H1 (cell line): Measurements from ENCODE around the gene FYB2. TPM values are rescaled to one million over a fixed set of nuclear protein-coding genes. Genes with fewer than 3 reads are reported as not detected.

ENCODE experiments used
- CTCF ChIA-PET: fragments of 300-600 bp; sonication (Branson Sonifier 250); formaldehyde crosslinking; loops from one replicate; lab custom pipeline; 2021; ENCODE audit not compliant: partially characterized antibody; lab: Charles Lee
- POLR2A ChIA-PET: fragments of 300-600 bp; sonication (Branson Sonifier 250); formaldehyde crosslinking; loops from one replicate; lab custom pipeline; 2021; ENCODE audit warnings: inconsistent platforms; ENCODE audit not compliant: partially characterized antibody; lab: Charles Lee
- DNase-seq, 2 experiments: peaks; one replicate each; pipeline versions ENCODE4 v3.0.0 to v3.0.0-alpha.2; 2010 to 2022; ENCODE audit warnings: low spot score in 2 of 2, low read depth in 1 of 2, mixed read lengths in 1 of 2
- FAIRE-seq: peaks from 2 replicates; lab custom pipeline; 2011; peaks lifted over from hg19 to GRCh38; lab: Jason Lieb, UNC
- H2AFZ ChIP-seq: 2 replicates; pipeline ENCODE4 v1.8.1; 2012; ENCODE audit warnings: low read length, inconsistent platforms
- H2AK5ac ChIP-seq: 2 replicates; pipeline ENCODE4 v1.6.1; 2013; ENCODE audit warnings: low read depth, low read length
- H2BK120ac ChIP-seq: replicated peaks from 2 replicates; pipeline ENCODE3; 2013; ENCODE audit warnings: low read depth, low read length, inconsistent platforms
- H2BK12ac ChIP-seq: 2 replicates; pipeline ENCODE4 v1.6.1; 2013; ENCODE audit warnings: low read depth, low read length
- H2BK15ac ChIP-seq: 2 replicates; pipeline ENCODE4 v1.6.1; 2013; ENCODE audit warnings: low read length
- H2BK20ac ChIP-seq: 2 replicates; pipeline ENCODE4 v1.6.1; 2013; ENCODE audit warnings: low read length
- H2BK5ac ChIP-seq: 2 replicates; pipeline ENCODE4 v1.6.1; 2013; ENCODE audit warnings: low read depth, low read length
- H3K14ac ChIP-seq: 2 replicates; pipeline ENCODE4 v1.6.1; 2013; ENCODE audit warnings: inconsistent platforms; ENCODE audit not compliant: insufficient read length
- H3K18ac ChIP-seq: 2 replicates; pipeline ENCODE4 v1.6.1; 2013; ENCODE audit warnings: low read length; ENCODE audit errors: extremely low read depth
- H3K23ac ChIP-seq: 2 replicates; pipeline ENCODE4 v1.6.1; 2013; ENCODE audit warnings: inconsistent platforms; ENCODE audit not compliant: insufficient read length
- H3K23me2 ChIP-seq: 2 replicates; pipeline ENCODE4 v1.6.1; 2013; ENCODE audit warnings: low read depth, low read length
- H3K27ac ChIP-seq: 2 replicates; pipeline ENCODE4 v1.6.1; 2011; ENCODE audit warnings: low read depth, low read length, inconsistent platforms
- H3K27me3 ChIP-seq, 4 experiments: replicated peaks in 1 of 4; 1 replicate in 1 of 4; 2 replicates in 3 of 4; pipeline versions ENCODE4 v1.6.1 to v1.8.1; 2011 to 2013; ENCODE audit warnings: low read length in 3 of 4, mild to moderate bottlenecking in 3 of 4, inconsistent platforms in 2 of 4, mixed read lengths in 2 of 4, moderate library complexity in 1 of 4; ENCODE audit not compliant: control insufficient read depth in 3 of 4, insufficient read depth in 3 of 4; ENCODE audit errors: extremely low read depth in 1 of 4
- H3K36me3 ChIP-seq, 4 experiments: 2 replicates each; pipeline versions ENCODE4 v1.6.1 to v1.8.1; 2011 to 2013; ENCODE audit warnings: mild to moderate bottlenecking in 4 of 4, low read length in 3 of 4, moderate library complexity in 2 of 4, control low read depth in 1 of 4, inconsistent platforms in 1 of 4; ENCODE audit not compliant: insufficient read depth in 4 of 4, control insufficient read depth in 2 of 4
- H3K4ac ChIP-seq: replicated peaks from 2 replicates; pipeline ENCODE3; 2013; ENCODE audit warnings: low read length, low read depth, mixed read lengths, inconsistent platforms; ENCODE audit not compliant: insufficient read length
- H3K4me1 ChIP-seq, 4 experiments: replicated peaks in 1 of 4; 1 replicate in 1 of 4; 2 replicates in 3 of 4; pipeline versions ENCODE4 v1.6.1 to v1.8.1; 2011 to 2013; ENCODE audit warnings: low read length in 3 of 4, inconsistent platforms in 2 of 4, mixed read lengths in 1 of 4; ENCODE audit not compliant: insufficient read depth in 4 of 4, control insufficient read depth in 3 of 4
- H3K4me2 ChIP-seq, 2 experiments: 2 replicates each; pipeline versions ENCODE4 v1.6.1 to v1.8.1; 2011 to 2013; ENCODE audit warnings: low read depth in 2 of 2, low read length in 2 of 2, control low read depth in 1 of 2, inconsistent platforms in 1 of 2, mild to moderate bottlenecking in 1 of 2; ENCODE audit not compliant: insufficient read depth in 1 of 2
- H3K4me3 ChIP-seq, 4 experiments: fragments of 200-600, 300-600 bp in 1 of 4; sonication (generic), shearing (Covaris generic), sonication (Bioruptor Twin) in 1 of 4; 2 replicates each; pipeline versions ENCODE4 v1.5.1 to v1.8.1; 2011 to 2016; ENCODE audit warnings: low read length in 4 of 4, low read depth in 3 of 4, control low read depth in 2 of 4, inconsistent platforms in 2 of 4, mild to moderate bottlenecking in 2 of 4, mixed read lengths in 1 of 4, moderate library complexity in 1 of 4; ENCODE audit not compliant: insufficient read depth in 2 of 4; ENCODE audit errors: extremely low read depth in 1 of 4
- H3K56ac ChIP-seq: replicated peaks from 2 replicates; pipeline ENCODE3; 2013; ENCODE audit warnings: low read depth, mild to moderate bottlenecking, mixed read lengths, low read length, inconsistent platforms; ENCODE audit not compliant: insufficient read length
- H3K79me1 ChIP-seq: 2 replicates; pipeline ENCODE4 v1.6.1; 2013; ENCODE audit warnings: low read depth, low read length, control low read depth
- H3K79me2 ChIP-seq, 2 experiments: 2 replicates each; pipeline versions ENCODE4 v1.6.1 to v1.8.1; 2012 to 2013; ENCODE audit warnings: low read length in 2 of 2, mild to moderate bottlenecking in 2 of 2, inconsistent platforms in 1 of 2; ENCODE audit not compliant: insufficient read depth in 2 of 2, control insufficient read depth in 1 of 2
- H3K9ac ChIP-seq, 4 experiments: replicated peaks in 1 of 4; 1 replicate in 1 of 4; 2 replicates in 3 of 4; pipeline versions ENCODE4 v1.6.1 to v1.8.1; 2011 to 2013; ENCODE audit warnings: low read depth in 3 of 4, low read length in 3 of 4, control low read depth in 2 of 4, mild to moderate bottlenecking in 2 of 4, moderate library complexity in 2 of 4, inconsistent platforms in 1 of 4; ENCODE audit errors: extremely low read depth in 1 of 4
- H3K9me3 ChIP-seq, 2 experiments: 2 replicates each; pipeline versions ENCODE4 v1.6.1 to v1.8.1; 2012 to 2013; ENCODE audit warnings: mild to moderate bottlenecking in 2 of 2, moderate library complexity in 2 of 2, control low read depth in 1 of 2, inconsistent platforms in 1 of 2, low read depth in 1 of 2, low read length in 1 of 2, mixed read lengths in 1 of 2; ENCODE audit not compliant: insufficient read depth in 2 of 2
- H4K20me1 ChIP-seq, 2 experiments: replicated peaks in 1 of 2; 2 replicates each; pipeline versions ENCODE3 to v1.8.1; 2011 to 2013; ENCODE audit warnings: inconsistent platforms in 2 of 2, low read length in 2 of 2, mild to moderate bottlenecking in 1 of 2; ENCODE audit not compliant: insufficient read depth in 2 of 2, control insufficient read depth in 1 of 2
- H4K5ac ChIP-seq: 2 replicates; pipeline ENCODE4 v1.6.1; 2013; ENCODE audit warnings: low read length, low read depth, mixed read lengths, inconsistent platforms; ENCODE audit not compliant: insufficient read length
- H4K8ac ChIP-seq: 2 replicates; pipeline ENCODE4 v1.8.0; 2013; ENCODE audit warnings: mild to moderate bottlenecking, moderate library complexity, low read length, inconsistent platforms; ENCODE audit not compliant: insufficient read depth; ENCODE audit errors: extremely low read depth
- H4K91ac ChIP-seq: replicated peaks from 2 replicates; pipeline ENCODE3; 2013; ENCODE audit warnings: low read length, mixed read lengths, inconsistent platforms; ENCODE audit not compliant: insufficient read length
- MAFK ChIP-seq: IDR thresholded peaks from 2 replicates; pipeline ENCODE4 v1.6.1; 2012; ENCODE audit warnings: low read depth, mild to moderate bottlenecking, improper control_type of control experiment, low read length
- PHF8 ChIP-seq: fragments of 200-600 bp; sonication (generic); conservative IDR thresholded peaks from 2 replicates; pipeline ENCODE4 v1.7.1; 2012; ENCODE audit warnings: low read depth, mild to moderate bottlenecking, inconsistent platforms, low read length, moderate library complexity
- WGBS, 2 experiments: shearing (Covaris generic) in 1 of 2; methylation state at CpG; one replicate each; pipeline versions ENCODE4 v1.1.6 to v1.1.7; 2013 to 2015; ENCODE audit warnings: low lambda C conversion rate in 2 of 2, mixed read lengths in 2 of 2, inconsistent platforms in 1 of 2, low coverage in 1 of 2, missing lambda C conversion rate in 1 of 2; ENCODE audit not compliant: insufficient replicate concordance in 2 of 2, insufficient coverage in 1 of 2, insufficient read length in 1 of 2; ENCODE audit errors: extremely low coverage in 1 of 2, missing lambda C conversion rate in 1 of 2; 5-methylcytosine and 5-hydroxymethylcytosine counted together
- polyA plus RNA-seq, 7 experiments: library from polyadenylated mRNA; depleted of rRNA in 3 of 7; stranded (reverse) in 5 of 7; unstranded in 2 of 7; fragments of >200 nt in 5 of 7; fragments of 200-250 nt in 2 of 7; gene quantifications; 1 replicate in 5 of 7; 2 replicates in 1 of 7; 4 replicates in 1 of 7; pipeline versions ENCODE4 v1.2.1 to v1.2.3, GENCODE V29; 2011 to 2013; ENCODE audit warnings: missing spikeins in 2 of 7, mixed read lengths in 2 of 7
- total RNA-seq: library from RNA; stranded (reverse); fragmentation: NEBNext Ultra II Directional; extraction: Animal tissue kit (Norgen Biotek cat#: 25700); gene quantifications from 2 replicates; pipeline ENCODE4 v1.2.1, GENCODE V29; 2021

Gene FYB2
- total and polyA plus RNA-seq, 2 of the 8 experiments (the other 6 are each of a cell fraction or from before 2014, with no cell fraction given): 0.11 to 0.17 TPM

GRCh38 chr1:56817716-56818463, 1.3 kb downstream of the FYB2 start:
- no peak overlapping the region for H3K56ac ChIP-seq
- no peak overlapping the region for H3K23ac ChIP-seq
- H4K91ac ChIP-seq: no peak overlapping the region
- H3K79me2 ChIP-seq: no peaks in the 10 kb centered on the region
- ChIA-PET CTCF (interaction anchor here (0.7 to 3.0 kb wide), 6 partner anchors 10 to 407 kb away, joined by 3 to 14 read pairs (median 5); no protein-coding TSS in a partner anchor), POLR2A (no interaction called here)
- H3K4ac ChIP-seq: no peak overlapping the region
- H2BK12ac ChIP-seq: no peak overlapping the region
- no peak overlapping the region for H3K18ac ChIP-seq
- H2BK5ac ChIP-seq: no peak overlapping the region
- no peaks in the 10 kb centered on the region for H3K79me1 ChIP-seq
- peaks cover 3% of the 10 kb centered on the region; the same call in 1 of the 2 replicates for H3K23me2 ChIP-seq
- H3K4me1 ChIP-seq: peaks cover 2 to 9% (median 6%) of the 10 kb centered on the region in 4 experiments; a peak in 6 of 7 replicates
- TF ChIP-seq MAFK (no peak), PHF8 (no peak)
- DNase-seq (no peak), FAIRE-seq (no peak)
- H3K9me3 ChIP-seq: peaks cover 0 to 2% of the 10 kb centered on the region in 2 experiments; a peak in 1 of 4 replicates
- no peak overlapping the region for H2BK20ac ChIP-seq
- no peak overlapping the region for H2AK5ac ChIP-seq
- H4K5ac ChIP-seq: no peak overlapping the region
- H3K27ac ChIP-seq: no peak overlapping the region
- no peak overlapping the region for H2BK120ac ChIP-seq
- H3K36me3 ChIP-seq: no peaks in the 10 kb centered on the region
- H4K20me1 ChIP-seq: no peaks in the 10 kb centered on the region
- H3K4me2 ChIP-seq: no peak overlapping the region
- H3K27me3 ChIP-seq: no peaks in the 10 kb centered on the region
- H2BK15ac ChIP-seq: no peak overlapping the region
- H4K8ac ChIP-seq: no peak overlapping the region
- H3K4me3 ChIP-seq: no peak overlapping the region
- H2AFZ ChIP-seq: no peak overlapping the region
- H3K9ac ChIP-seq: no peak overlapping the region
- H3K14ac ChIP-seq: no peak overlapping the region
- WGBS, 2 experiments: 93% methylated on average over 6 of the region's 6 CpGs; no CpG with 5 or more reads in 1 of the 2 experiments
